DMS53 treated with DMSO at 0.1 percent for 48 hours (cell line): ENCODE data around the gene CDIP1.

Experiments
- DNase-seq: peaks from one replicate; lab custom pipeline; 2025; ENCODE audit not compliant: unreplicated experiment; lab: John Stamatoyannopoulos, UW

The CDIP1 gene

DNA sequence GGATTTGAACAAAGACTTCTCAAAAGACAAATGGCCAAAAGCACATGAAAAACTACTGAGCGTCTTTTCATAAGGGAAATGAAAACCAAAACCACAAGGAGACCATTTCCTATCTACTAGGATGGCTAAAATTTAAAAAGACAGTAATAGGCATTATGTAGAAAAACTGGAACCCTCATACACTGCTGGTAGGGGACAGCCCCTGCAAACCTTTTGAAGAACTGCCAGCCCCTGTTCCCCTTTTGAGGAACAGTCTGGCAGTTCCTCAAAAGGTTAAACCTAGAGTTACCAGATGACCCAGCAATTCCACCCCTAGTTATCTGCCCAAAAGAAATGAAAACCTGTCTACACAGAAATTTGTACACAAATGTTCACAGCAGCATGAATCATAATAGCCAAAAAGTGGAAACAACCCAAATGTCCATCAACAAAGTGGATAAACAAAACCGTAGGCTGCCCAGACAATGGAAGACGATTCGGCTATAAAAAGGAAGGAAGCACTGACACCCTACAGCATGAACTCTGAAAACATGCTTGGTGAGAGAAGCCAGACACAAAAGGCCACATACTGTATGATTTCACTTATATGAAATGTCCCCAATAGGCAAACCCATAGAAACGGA is 22.9 kb downstream of the CDIP1 start:
- no peak for DNase-seq

DNA sequence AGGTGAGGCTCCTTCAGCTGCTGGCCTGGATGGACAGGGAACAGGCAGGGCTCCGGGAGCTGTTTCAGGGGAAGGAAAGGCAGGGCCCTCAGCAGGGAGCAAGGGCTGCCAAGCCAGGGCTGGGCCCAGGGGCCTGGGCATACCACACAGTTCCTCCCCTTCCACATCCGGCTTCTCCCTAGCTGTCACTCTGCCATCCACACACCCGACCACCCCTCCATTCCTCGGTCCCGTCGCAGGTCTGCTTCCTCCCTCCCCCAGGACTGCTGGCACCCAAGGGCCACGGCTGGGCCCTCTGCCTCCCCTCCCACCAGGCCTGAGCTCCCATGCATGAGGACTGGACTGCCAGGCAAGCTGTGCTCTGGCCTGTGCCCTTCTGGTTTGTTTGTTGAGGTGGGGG is 24.0 kb downstream of the CDIP1 start:
- DNase-seq, result no peak

DNA sequence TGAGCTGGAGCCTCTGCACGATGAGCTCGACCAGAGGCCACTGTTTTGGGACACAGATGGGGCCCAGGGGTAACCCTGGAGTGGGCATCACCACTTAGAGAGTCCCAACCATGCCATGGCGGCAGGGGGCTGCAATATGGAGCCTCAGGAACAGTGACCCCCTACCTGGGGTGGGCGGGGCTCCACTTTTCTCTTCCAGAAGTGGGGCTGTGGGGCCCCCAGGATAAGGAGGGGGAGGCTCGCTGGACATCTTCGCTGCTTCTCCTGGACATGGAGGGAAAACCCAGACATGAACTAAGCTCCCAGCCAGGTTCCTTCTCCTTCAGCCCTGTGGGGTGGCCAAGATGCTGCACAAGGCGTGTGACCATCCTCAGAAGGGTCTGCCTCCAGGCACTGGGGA is 24.7 kb downstream of the CDIP1 start:
- no peak for DNase-seq

DNA sequence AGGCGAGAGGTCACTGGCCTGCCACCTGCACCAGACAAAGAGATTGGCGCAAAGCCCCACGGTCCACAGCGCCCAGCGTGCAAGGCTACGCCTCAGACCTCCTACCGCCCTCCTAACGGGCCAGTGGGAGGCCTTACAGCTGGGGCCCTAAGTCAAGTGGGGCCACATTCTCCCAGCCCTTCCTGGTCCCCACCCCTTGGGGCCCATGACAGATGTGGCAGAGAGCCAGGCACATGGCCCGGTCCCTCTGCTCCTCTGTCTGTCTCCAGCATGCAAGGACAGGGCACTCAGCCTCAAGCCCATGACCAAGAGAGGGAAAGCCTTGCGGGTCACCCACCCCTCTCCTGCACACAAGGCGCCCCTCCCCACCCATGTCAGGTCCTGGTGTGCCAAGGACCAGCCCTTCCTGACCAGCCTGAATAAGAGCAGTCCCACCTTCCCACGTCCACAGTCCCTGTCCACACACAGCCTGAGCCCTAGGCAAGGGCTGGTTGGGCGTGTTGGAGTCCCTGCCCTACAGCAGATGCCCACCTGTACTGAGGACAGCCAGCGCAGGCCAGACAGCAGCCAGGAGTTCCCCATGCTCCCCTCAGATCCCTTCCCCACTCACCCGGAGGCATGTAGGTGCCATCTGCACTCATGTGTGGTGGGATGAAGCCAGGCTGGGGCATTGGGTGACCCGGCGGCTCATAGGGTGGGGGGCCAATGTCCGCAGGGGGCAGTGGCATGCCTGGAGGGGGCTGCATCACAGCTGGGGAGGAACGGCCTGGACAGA is 25.3 kb downstream of the CDIP1 start:
- DNase-seq, result no peak

- no peak for DNase-seq
Measured at GRCh38 chr16:4512473-4512872, 26.1 kb downstream of the CDIP1 start.

DNA sequence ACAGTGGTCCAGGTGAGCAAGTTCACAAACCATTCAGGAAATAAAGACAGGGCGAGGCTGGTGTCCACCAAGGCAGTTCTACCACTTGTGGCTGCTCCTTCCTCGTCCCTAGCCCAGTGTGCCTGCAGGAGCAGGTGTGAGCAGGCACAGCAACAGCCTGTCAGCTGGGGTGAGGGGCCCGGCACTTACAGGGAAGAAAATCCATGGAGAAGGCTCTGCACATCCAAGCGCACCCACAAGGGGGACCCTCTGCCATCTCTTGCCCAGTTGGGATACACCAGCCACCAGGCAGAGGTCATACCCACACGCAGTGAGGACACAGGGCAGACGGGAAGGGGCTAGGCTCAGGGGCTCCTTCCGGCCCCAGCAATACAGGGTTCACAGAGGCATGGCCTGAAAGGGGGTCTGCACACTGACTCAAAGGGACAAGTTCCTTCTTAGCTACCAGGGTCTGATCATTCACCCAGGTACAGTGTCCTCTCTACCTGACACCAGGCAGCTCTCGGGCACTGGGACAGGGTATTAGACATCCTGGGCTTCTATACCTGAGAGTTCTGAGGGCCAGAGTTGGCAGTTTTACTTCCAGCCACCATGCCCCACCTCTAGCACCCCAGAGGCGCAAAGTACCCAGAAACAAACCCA is 27.0 kb downstream of the CDIP1 start:
- peak; percentile 51 for DNase-seq

- DNase-seq, result no peak
Measured at GRCh38 chr16:4510747-4511426, 27.7 kb downstream of the CDIP1 start.

- DNase-seq, result no peak
Measured at GRCh38 chr16:4510131-4510530, 28.4 kb downstream of the CDIP1 start.

GRCh38 chr16:4509420-4509819 is 29.2 kb downstream of the CDIP1 start:
- no peak for DNase-seq

DNA sequence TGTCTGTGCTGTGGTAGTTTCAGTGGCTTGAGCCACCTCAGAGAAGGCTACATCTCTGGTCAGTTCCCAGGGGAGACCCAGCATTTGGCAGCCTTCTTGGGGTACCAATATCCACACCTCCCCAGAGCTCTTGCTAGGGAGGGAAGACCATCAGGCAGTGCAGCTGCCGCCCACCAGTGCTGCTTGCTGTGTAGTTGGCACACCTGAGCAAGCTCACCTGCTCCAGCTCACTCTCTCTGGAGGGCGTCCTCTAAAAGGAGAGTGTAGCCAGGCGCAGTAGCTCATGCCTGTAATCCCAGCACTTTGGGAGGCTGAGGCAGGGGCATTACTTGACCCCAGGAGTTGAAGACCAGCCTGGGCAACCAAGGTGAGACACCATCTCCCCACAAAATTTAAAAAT is 29.8 kb downstream of the CDIP1 start:
- DNase-seq, result no peak

GRCh38 chr16:4507588-4508345 is 30.8 kb downstream of the CDIP1 start:
- peak; percentile 33 for DNase-seq

- peak; percentile 38 for DNase-seq
Measured at GRCh38 chr16:4506450-4506849, 32.1 kb downstream of the CDIP1 start.

- DNase-seq, result no peak
Measured at GRCh38 chr16:4505356-4506147, 33.0 kb downstream of the CDIP1 start.

GRCh38 chr16:4501071-4501478 is 37.5 kb downstream of the CDIP1 start:
- no peak for DNase-seq

DNA sequence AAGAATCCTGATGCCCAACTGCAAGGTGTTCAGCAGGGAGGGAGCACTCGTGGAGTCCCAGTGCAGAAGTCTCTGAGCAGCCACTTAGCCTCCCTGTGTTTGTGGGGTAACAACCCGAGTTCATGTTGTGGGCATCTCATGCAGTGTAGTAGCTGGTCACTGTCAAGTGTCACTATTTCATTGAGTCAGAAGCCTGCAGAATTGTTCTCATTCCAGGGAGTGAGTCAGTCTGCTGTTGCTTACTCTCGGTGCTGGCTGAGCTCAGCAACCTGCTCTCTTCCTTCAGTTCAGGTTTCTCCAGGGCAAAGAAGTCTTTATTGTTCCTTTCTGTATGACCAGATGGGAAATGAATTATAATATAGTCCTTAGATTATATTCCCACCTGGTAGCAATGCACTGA is 38.3 kb downstream of the CDIP1 start:
- no peak for DNase-seq

GRCh38 chr16:4499196-4499555 is 39.4 kb downstream of the CDIP1 start:
- no peak for DNase-seq

DNA sequence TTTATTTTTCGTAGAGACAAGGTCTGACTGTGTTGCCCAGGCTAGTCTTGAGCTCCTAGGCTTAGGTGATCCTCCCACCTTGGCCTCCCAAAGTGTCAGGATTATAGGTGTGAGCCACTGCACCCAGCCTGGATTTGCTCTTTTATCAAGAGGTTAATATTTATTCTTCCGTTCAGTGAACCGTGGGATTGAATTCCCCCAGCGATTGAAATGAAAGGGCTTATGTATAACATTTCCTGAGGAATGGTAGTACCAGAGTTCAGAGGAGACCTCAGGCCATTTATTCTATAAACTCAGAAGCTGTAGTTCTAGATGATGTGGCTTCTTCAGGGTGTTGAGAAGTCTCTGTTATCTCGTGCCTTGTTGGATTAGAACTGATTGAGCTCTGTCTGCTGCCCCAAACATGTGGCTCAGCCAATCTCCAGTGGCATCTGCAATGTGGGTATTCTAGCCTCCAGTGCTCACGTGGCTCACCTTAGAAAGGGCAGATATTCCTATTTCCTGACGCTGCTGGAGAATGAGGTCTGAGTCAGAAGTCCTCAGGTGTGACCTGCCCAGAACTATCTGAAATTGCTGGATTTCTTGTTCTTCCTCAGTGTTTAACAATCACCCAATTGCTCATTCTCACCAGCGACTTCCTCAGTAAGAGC is 39.9 kb downstream of the CDIP1 start:
- DNase-seq, result no peak

DNA sequence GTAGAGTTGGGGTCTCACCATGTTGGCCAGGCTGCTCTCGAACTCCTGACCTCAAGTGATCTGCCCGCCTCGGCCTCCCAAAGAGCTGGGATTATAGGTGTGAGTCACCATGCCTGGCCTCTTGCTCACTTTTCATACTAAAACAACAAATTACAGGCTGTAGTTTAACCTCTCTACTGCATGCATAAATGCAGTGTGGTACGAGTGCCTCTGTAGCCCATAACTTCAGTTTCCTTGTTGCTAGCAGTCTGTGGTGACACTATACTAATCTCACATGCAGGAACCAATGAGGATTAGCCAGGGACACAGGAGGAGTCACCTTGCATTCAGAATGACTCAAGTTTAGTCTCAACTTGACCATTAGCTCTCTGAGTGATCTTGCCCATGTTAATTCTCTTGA is 42.3 kb downstream of the CDIP1 start:
- DNase-seq, result no peak

DNA sequence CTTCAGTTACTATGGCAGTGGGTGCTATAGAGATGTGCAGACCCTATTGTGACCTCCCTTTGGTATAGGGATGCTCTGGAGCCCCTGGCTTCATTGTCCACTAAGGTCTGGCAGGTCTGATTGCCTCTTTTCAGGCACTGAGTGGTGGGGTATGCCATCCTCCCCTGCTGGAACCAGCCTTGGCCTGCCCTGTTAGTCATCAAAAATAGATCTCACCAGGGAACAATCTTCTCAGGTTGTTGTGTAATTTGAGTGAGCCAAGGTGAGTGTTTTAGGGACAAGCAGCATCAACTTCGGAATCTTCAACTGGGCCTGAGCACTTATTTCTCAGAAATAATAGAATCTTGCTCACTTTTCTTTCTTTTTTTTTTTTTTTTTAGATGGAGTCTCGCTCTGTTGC is 42.8 kb downstream of the CDIP1 start:
- DNase-seq, result no peak
